H1 (cell line): Measurements from ENCODE around the gene CFAP44. TPM values are rescaled to one million over a fixed set of nuclear protein-coding genes. Genes with fewer than 3 reads are reported as not detected.

Source experiments
- CTCF ChIA-PET: fragments of 300-600 bp; sonication (Branson Sonifier 250); formaldehyde crosslinking; loops from one replicate; lab custom pipeline; 2021; ENCODE audit not compliant: partially characterized antibody; lab: Charles Lee
- POLR2A ChIA-PET: fragments of 300-600 bp; sonication (Branson Sonifier 250); formaldehyde crosslinking; loops from one replicate; lab custom pipeline; 2021; ENCODE audit warnings: inconsistent platforms; ENCODE audit not compliant: partially characterized antibody; lab: Charles Lee
- DNase-seq, 2 experiments: peaks; one replicate each; pipeline versions ENCODE4 v3.0.0 to v3.0.0-alpha.2; 2010 to 2022; ENCODE audit warnings: low spot score in 2 of 2, low read depth in 1 of 2, mixed read lengths in 1 of 2
- FAIRE-seq: peaks from 2 replicates; lab custom pipeline; 2011; peaks lifted over from hg19 to GRCh38; lab: Jason Lieb, UNC
- H2AFZ ChIP-seq: 2 replicates; pipeline ENCODE4 v1.8.1; 2012; ENCODE audit warnings: low read length, inconsistent platforms
- H2AK5ac ChIP-seq: 2 replicates; pipeline ENCODE4 v1.6.1; 2013; ENCODE audit warnings: low read depth, low read length
- H2BK120ac ChIP-seq: replicated peaks from 2 replicates; pipeline ENCODE3; 2013; ENCODE audit warnings: low read depth, low read length, inconsistent platforms
- H2BK12ac ChIP-seq: 2 replicates; pipeline ENCODE4 v1.6.1; 2013; ENCODE audit warnings: low read depth, low read length
- H2BK15ac ChIP-seq: 2 replicates; pipeline ENCODE4 v1.6.1; 2013; ENCODE audit warnings: low read length
- H2BK20ac ChIP-seq: 2 replicates; pipeline ENCODE4 v1.6.1; 2013; ENCODE audit warnings: low read length
- H2BK5ac ChIP-seq: 2 replicates; pipeline ENCODE4 v1.6.1; 2013; ENCODE audit warnings: low read depth, low read length
- H3K14ac ChIP-seq: 2 replicates; pipeline ENCODE4 v1.6.1; 2013; ENCODE audit warnings: inconsistent platforms; ENCODE audit not compliant: insufficient read length
- H3K18ac ChIP-seq: 2 replicates; pipeline ENCODE4 v1.6.1; 2013; ENCODE audit warnings: low read length; ENCODE audit errors: extremely low read depth
- H3K23ac ChIP-seq: 2 replicates; pipeline ENCODE4 v1.6.1; 2013; ENCODE audit warnings: inconsistent platforms; ENCODE audit not compliant: insufficient read length
- H3K23me2 ChIP-seq: 2 replicates; pipeline ENCODE4 v1.6.1; 2013; ENCODE audit warnings: low read depth, low read length
- H3K27ac ChIP-seq: 2 replicates; pipeline ENCODE4 v1.6.1; 2011; ENCODE audit warnings: low read depth, low read length, inconsistent platforms
- H3K27me3 ChIP-seq, 4 experiments: replicated peaks in 1 of 4; 1 replicate in 1 of 4; 2 replicates in 3 of 4; pipeline versions ENCODE4 v1.6.1 to v1.8.1; 2011 to 2013; ENCODE audit warnings: low read length in 3 of 4, mild to moderate bottlenecking in 3 of 4, inconsistent platforms in 2 of 4, mixed read lengths in 2 of 4, moderate library complexity in 1 of 4; ENCODE audit not compliant: control insufficient read depth in 3 of 4, insufficient read depth in 3 of 4; ENCODE audit errors: extremely low read depth in 1 of 4
- H3K36me3 ChIP-seq, 4 experiments: 2 replicates each; pipeline versions ENCODE4 v1.6.1 to v1.8.1; 2011 to 2013; ENCODE audit warnings: mild to moderate bottlenecking in 4 of 4, low read length in 3 of 4, moderate library complexity in 2 of 4, control low read depth in 1 of 4, inconsistent platforms in 1 of 4; ENCODE audit not compliant: insufficient read depth in 4 of 4, control insufficient read depth in 2 of 4
- H3K4ac ChIP-seq: replicated peaks from 2 replicates; pipeline ENCODE3; 2013; ENCODE audit warnings: low read length, low read depth, mixed read lengths, inconsistent platforms; ENCODE audit not compliant: insufficient read length
- H3K4me1 ChIP-seq, 4 experiments: replicated peaks in 1 of 4; 1 replicate in 1 of 4; 2 replicates in 3 of 4; pipeline versions ENCODE4 v1.6.1 to v1.8.1; 2011 to 2013; ENCODE audit warnings: low read length in 3 of 4, inconsistent platforms in 2 of 4, mixed read lengths in 1 of 4; ENCODE audit not compliant: insufficient read depth in 4 of 4, control insufficient read depth in 3 of 4
- H3K4me2 ChIP-seq, 2 experiments: 2 replicates each; pipeline versions ENCODE4 v1.6.1 to v1.8.1; 2011 to 2013; ENCODE audit warnings: low read depth in 2 of 2, low read length in 2 of 2, control low read depth in 1 of 2, inconsistent platforms in 1 of 2, mild to moderate bottlenecking in 1 of 2; ENCODE audit not compliant: insufficient read depth in 1 of 2
- H3K4me3 ChIP-seq, 4 experiments: fragments of 200-600, 300-600 bp in 1 of 4; sonication (generic), shearing (Covaris generic), sonication (Bioruptor Twin) in 1 of 4; 2 replicates each; pipeline versions ENCODE4 v1.5.1 to v1.8.1; 2011 to 2016; ENCODE audit warnings: low read length in 4 of 4, low read depth in 3 of 4, control low read depth in 2 of 4, inconsistent platforms in 2 of 4, mild to moderate bottlenecking in 2 of 4, mixed read lengths in 1 of 4, moderate library complexity in 1 of 4; ENCODE audit not compliant: insufficient read depth in 2 of 4; ENCODE audit errors: extremely low read depth in 1 of 4
- H3K56ac ChIP-seq: replicated peaks from 2 replicates; pipeline ENCODE3; 2013; ENCODE audit warnings: low read depth, mild to moderate bottlenecking, mixed read lengths, low read length, inconsistent platforms; ENCODE audit not compliant: insufficient read length
- H3K79me1 ChIP-seq: 2 replicates; pipeline ENCODE4 v1.6.1; 2013; ENCODE audit warnings: low read depth, low read length, control low read depth
- H3K79me2 ChIP-seq, 2 experiments: 2 replicates each; pipeline versions ENCODE4 v1.6.1 to v1.8.1; 2012 to 2013; ENCODE audit warnings: low read length in 2 of 2, mild to moderate bottlenecking in 2 of 2, inconsistent platforms in 1 of 2; ENCODE audit not compliant: insufficient read depth in 2 of 2, control insufficient read depth in 1 of 2
- H3K9ac ChIP-seq, 4 experiments: replicated peaks in 1 of 4; 1 replicate in 1 of 4; 2 replicates in 3 of 4; pipeline versions ENCODE4 v1.6.1 to v1.8.1; 2011 to 2013; ENCODE audit warnings: low read depth in 3 of 4, low read length in 3 of 4, control low read depth in 2 of 4, mild to moderate bottlenecking in 2 of 4, moderate library complexity in 2 of 4, inconsistent platforms in 1 of 4; ENCODE audit errors: extremely low read depth in 1 of 4
- H3K9me3 ChIP-seq, 2 experiments: 2 replicates each; pipeline versions ENCODE4 v1.6.1 to v1.8.1; 2012 to 2013; ENCODE audit warnings: mild to moderate bottlenecking in 2 of 2, moderate library complexity in 2 of 2, control low read depth in 1 of 2, inconsistent platforms in 1 of 2, low read depth in 1 of 2, low read length in 1 of 2, mixed read lengths in 1 of 2; ENCODE audit not compliant: insufficient read depth in 2 of 2
- H4K20me1 ChIP-seq, 2 experiments: replicated peaks in 1 of 2; 2 replicates each; pipeline versions ENCODE3 to v1.8.1; 2011 to 2013; ENCODE audit warnings: inconsistent platforms in 2 of 2, low read length in 2 of 2, mild to moderate bottlenecking in 1 of 2; ENCODE audit not compliant: insufficient read depth in 2 of 2, control insufficient read depth in 1 of 2
- H4K5ac ChIP-seq: 2 replicates; pipeline ENCODE4 v1.6.1; 2013; ENCODE audit warnings: low read length, low read depth, mixed read lengths, inconsistent platforms; ENCODE audit not compliant: insufficient read length
- H4K8ac ChIP-seq: 2 replicates; pipeline ENCODE4 v1.8.0; 2013; ENCODE audit warnings: mild to moderate bottlenecking, moderate library complexity, low read length, inconsistent platforms; ENCODE audit not compliant: insufficient read depth; ENCODE audit errors: extremely low read depth
- H4K91ac ChIP-seq: replicated peaks from 2 replicates; pipeline ENCODE3; 2013; ENCODE audit warnings: low read length, mixed read lengths, inconsistent platforms; ENCODE audit not compliant: insufficient read length
- CEBPB ChIP-seq: IDR thresholded peaks from 2 replicates; pipeline ENCODE4 v1.6.1; 2012; ENCODE audit warnings: low read depth, low read length
- POU5F1 ChIP-seq: IDR thresholded peaks from 2 replicates; pipeline ENCODE4 v1.6.1; 2011; ENCODE audit warnings: low read depth, mild to moderate bottlenecking, low read length, moderate library complexity
- WGBS, 2 experiments: shearing (Covaris generic) in 1 of 2; methylation state at CpG; one replicate each; pipeline versions ENCODE4 v1.1.6 to v1.1.7; 2013 to 2015; ENCODE audit warnings: low lambda C conversion rate in 2 of 2, mixed read lengths in 2 of 2, inconsistent platforms in 1 of 2, low coverage in 1 of 2, missing lambda C conversion rate in 1 of 2; ENCODE audit not compliant: insufficient replicate concordance in 2 of 2, insufficient coverage in 1 of 2, insufficient read length in 1 of 2; ENCODE audit errors: extremely low coverage in 1 of 2, missing lambda C conversion rate in 1 of 2; 5-methylcytosine and 5-hydroxymethylcytosine counted together
- polyA plus RNA-seq, 7 experiments: library from polyadenylated mRNA; depleted of rRNA in 3 of 7; stranded (reverse) in 5 of 7; unstranded in 2 of 7; fragments of >200 nt in 5 of 7; fragments of 200-250 nt in 2 of 7; gene quantifications; 1 replicate in 5 of 7; 2 replicates in 1 of 7; 4 replicates in 1 of 7; pipeline versions ENCODE4 v1.2.1 to v1.2.3, GENCODE V29; 2011 to 2013; ENCODE audit warnings: missing spikeins in 2 of 7, mixed read lengths in 2 of 7
- total RNA-seq: library from RNA; stranded (reverse); fragmentation: NEBNext Ultra II Directional; extraction: Animal tissue kit (Norgen Biotek cat#: 25700); gene quantifications from 2 replicates; pipeline ENCODE4 v1.2.1, GENCODE V29; 2021

The CFAP44 gene
- total and polyA plus RNA-seq, 2 of the 8 experiments (the other 6 are each of a cell fraction or from before 2014, with no cell fraction given): 0.45 to 0.60 TPM

GRCh38 chr3:113436809-113437208, 4.5 kb downstream of the CFAP44 start:
- H3K4me2 ChIP-seq: no peak overlapping the region
- DNase-seq: no peak
- CTCF ChIA-PET: no interaction called here

More at GRCh38 chr3:113436809-113437208, 4.5 kb downstream of the CFAP44 start:
- H3K27ac ChIP-seq: no peak overlapping the region
- no peak for FAIRE-seq
- H2BK120ac ChIP-seq: no peak overlapping the region
- H3K9ac ChIP-seq: no peak overlapping the region
- no peak overlapping the region for H3K18ac ChIP-seq
- no peaks in the 10 kb centered on the region for H3K79me1 ChIP-seq
- H3K14ac ChIP-seq: no peak overlapping the region
- POLR2A ChIA-PET: no interaction called here
- H3K36me3 ChIP-seq: no peaks in the 10 kb centered on the region
- peaks cover 2% of the 10 kb centered on the region; the same call in 1 of the 2 replicates for H3K23me2 ChIP-seq
- no peaks in the 10 kb centered on the region for H4K20me1 ChIP-seq
- H3K4me1 ChIP-seq: peaks cover 0 to 3% (median under 1%) of the 10 kb centered on the region in 4 experiments; a peak in 2 of 7 replicates
- no peak overlapping the region for H3K4me3 ChIP-seq
- H2AFZ ChIP-seq: no peak overlapping the region
- 79% methylated on average over 1 of the region's 1 CpG; no CpG with 5 or more reads in 1 of the 2 experiments for WGBS, 2 experiments
- no peak overlapping the region for H2BK12ac ChIP-seq
- H3K56ac ChIP-seq: no peak overlapping the region
- no peak overlapping the region for H4K8ac ChIP-seq
- H3K23ac ChIP-seq: no peak overlapping the region
- no peaks in the 10 kb centered on the region for H3K79me2 ChIP-seq
- no peak overlapping the region for H2BK15ac ChIP-seq
- H3K4ac ChIP-seq: no peak overlapping the region
- H4K5ac ChIP-seq: no peak overlapping the region
- peak; percentile 47; the same call in 1 of the 2 replicates for TF ChIP-seq CEBPB
- no peak for TF ChIP-seq POU5F1
- no peaks in the 10 kb centered on the region for H3K9me3 ChIP-seq
- no peak overlapping the region for H2AK5ac ChIP-seq
- no peak overlapping the region for H4K91ac ChIP-seq
- H3K27me3 ChIP-seq: no peaks in the 10 kb centered on the region
- H2BK5ac ChIP-seq: no peak overlapping the region
- H2BK20ac ChIP-seq: no peak overlapping the region
